ENCODE data around the gene FXYD7. TPM values are rescaled to one million over a fixed set of nuclear protein-coding genes. Genes with fewer than 3 reads are reported as not detected.

The FXYD7 gene
- total and polyA plus RNA-seq, 9 of the 15 experiments (the other 6 are each of a cell fraction or from before 2014, with no cell fraction given): 0.10 to 0.80 (median 0.31) TPM; not detected in 3

DNA sequence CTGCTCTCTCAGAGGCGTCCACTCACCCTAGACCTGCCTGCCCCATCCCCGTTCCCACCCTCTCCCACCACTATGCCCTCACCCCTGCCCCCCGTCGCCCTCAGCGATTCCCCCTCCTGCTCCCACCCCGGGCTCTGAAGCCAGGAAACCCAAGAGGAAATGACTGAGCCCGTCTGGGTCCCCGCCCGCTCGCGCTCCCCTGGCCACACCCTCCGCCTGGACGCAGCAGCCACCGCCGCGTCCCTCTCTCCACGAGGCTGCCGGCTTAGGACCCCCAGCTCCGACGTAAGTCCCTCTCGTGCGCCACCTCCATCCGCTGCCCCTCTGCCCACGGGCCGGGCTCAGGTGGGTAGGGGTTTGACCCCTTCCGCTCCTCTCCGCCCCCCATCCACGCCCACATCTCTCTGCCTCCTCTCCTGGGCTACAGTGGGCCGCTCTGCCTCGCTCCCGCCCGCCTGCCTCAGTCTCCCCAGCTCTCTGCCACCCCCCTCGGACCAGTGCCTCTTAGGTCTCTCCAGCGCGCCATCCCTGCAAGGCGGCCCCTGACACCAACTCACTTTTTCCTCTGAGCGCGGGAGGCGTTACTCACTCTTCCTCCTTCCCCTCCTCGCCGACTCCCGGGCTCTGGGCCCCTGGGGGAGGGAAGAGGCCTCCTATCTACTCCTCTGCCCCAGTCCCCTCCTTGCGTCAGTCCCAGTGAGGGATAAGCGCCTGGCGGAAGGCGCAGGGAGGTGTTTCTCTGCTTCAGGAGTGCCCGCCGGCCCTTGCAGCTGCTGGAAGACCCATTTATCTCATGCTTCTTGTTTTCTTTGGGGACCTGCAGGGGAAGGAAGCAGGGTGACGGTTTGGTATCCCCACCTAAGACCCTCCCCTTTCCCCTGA is 11.7 kb downstream of the FXYD7 start, which contains the start of gene FXYD5 (continued):
- TF ChIP-seq ZNF124 (CRISPR knock-in tag; IDR thresholded peaks at IDR 0.05): no peak
- TF ChIP-seq, protein P1, sequence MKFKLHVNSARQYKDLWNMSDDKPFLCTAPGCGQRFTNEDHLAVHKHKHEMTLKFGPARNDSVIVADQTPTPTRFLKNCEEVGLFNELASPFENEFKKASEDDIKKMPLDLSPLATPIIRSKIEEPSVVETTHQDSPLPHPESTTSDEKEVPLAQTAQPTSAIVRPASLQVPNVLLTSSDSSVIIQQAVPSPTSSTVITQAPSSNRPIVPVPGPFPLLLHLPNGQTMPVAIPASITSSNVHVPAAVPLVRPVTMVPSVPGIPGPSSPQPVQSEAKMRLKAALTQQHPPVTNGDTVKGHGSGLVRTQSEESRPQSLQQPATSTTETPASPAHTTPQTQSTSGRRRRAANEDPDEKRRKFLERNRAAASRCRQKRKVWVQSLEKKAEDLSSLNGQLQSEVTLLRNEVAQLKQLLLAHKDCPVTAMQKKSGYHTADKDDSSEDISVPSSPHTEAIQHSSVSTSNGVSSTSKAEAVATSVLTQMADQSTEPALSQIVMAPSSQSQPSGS (CRISPR knock-in tag; IDR thresholded peaks at IDR 0.05): no peak
- TF ChIP-seq U2AF2 (optimal IDR thresholded peaks at IDR 0.05; ENCODE audit: low read depth, low read length): no peak
- TF ChIP-seq ZNF699 (CRISPR knock-in tag; IDR thresholded peaks at IDR 0.05; ENCODE audit: insufficient replicate concordance): no peak
- TF ChIP-seq FIP1L1 (IDR thresholded peaks at IDR 0.05; ENCODE audit: low read depth, low read length, poor library complexity, severe bottlenecking): no peak
- TF ChIP-seq BRCA1 (IDR thresholded peaks at IDR 0.05): no peak
- TF ChIP-seq BRCA1 (CRISPR knock-in tag; IDR thresholded peaks at IDR 0.05): no peak
- no peak for TF ChIP-seq SAFB2 (IDR thresholded peaks at IDR 0.05; ENCODE audit: borderline replicate concordance, low read depth, low read length, severe bottlenecking)
- TF ChIP-seq FOXM1 (IDR thresholded peaks at IDR 0.05; ENCODE audit: low read depth): no peak
- 0 out of 2 replicates have a peak, but pooled peaks have one; percentile 37 for TF ChIP-seq FOXM1 (CRISPR knock-in tag; IDR thresholded peaks at IDR 0.05; ENCODE audit: low read depth)
- peak; percentile 68 for TF ChIP-seq CXXC5 (CRISPR knock-in tag; IDR thresholded peaks at IDR 0.05)
- no peak for TF ChIP-seq GATA2 (CRISPR knock-in tag; IDR thresholded peaks at IDR 0.05)
- TF ChIP-seq FOXJ3 (CRISPR knock-in tag; IDR thresholded peaks at IDR 0.05): no peak
- no peak for TF ChIP-seq TBL1XR1 (IDR thresholded peaks at IDR 0.05; ENCODE audit: low read length in 2 of 2)
- TF ChIP-seq, protein P2, sequence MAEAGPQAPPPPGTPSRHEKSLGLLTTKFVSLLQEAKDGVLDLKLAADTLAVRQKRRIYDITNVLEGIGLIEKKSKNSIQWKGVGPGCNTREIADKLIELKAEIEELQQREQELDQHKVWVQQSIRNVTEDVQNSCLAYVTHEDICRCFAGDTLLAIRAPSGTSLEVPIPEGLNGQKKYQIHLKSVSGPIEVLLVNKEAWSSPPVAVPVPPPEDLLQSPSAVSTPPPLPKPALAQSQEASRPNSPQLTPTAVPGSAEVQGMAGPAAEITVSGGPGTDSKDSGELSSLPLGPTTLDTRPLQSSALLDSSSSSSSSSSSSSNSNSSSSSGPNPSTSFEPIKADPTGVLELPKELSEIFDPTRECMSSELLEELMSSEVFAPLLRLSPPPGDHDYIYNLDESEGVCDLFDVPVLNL (CRISPR knock-in tag; IDR thresholded peaks at IDR 0.05; ENCODE audit: low read depth): no peak
- peak; percentile 70; the same call in 1 of the 2 replicates for TF ChIP-seq LEF1 (IDR thresholded peaks at IDR 0.05)
- TF ChIP-seq CHD4 (IDR thresholded peaks at IDR 0.05; ENCODE audit: insufficient read depth, insufficient replicate concordance, low read depth, low read length, poor library complexity, severe bottlenecking): no peak
- TF ChIP-seq, protein P3, sequence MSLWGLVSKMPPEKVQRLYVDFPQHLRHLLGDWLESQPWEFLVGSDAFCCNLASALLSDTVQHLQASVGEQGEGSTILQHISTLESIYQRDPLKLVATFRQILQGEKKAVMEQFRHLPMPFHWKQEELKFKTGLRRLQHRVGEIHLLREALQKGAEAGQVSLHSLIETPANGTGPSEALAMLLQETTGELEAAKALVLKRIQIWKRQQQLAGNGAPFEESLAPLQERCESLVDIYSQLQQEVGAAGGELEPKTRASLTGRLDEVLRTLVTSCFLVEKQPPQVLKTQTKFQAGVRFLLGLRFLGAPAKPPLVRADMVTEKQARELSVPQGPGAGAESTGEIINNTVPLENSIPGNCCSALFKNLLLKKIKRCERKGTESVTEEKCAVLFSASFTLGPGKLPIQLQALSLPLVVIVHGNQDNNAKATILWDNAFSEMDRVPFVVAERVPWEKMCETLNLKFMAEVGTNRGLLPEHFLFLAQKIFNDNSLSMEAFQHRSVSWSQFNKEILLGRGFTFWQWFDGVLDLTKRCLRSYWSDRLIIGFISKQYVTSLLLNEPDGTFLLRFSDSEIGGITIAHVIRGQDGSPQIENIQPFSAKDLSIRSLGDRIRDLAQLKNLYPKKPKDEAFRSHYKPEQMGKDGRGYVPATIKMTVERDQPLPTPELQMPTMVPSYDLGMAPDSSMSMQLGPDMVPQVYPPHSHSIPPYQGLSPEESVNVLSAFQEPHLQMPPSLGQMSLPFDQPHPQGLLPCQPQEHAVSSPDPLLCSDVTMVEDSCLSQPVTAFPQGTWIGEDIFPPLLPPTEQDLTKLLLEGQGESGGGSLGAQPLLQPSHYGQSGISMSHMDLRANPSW (CRISPR knock-in tag; IDR thresholded peaks at IDR 0.05): no peak
- TF ChIP-seq, protein P4, sequence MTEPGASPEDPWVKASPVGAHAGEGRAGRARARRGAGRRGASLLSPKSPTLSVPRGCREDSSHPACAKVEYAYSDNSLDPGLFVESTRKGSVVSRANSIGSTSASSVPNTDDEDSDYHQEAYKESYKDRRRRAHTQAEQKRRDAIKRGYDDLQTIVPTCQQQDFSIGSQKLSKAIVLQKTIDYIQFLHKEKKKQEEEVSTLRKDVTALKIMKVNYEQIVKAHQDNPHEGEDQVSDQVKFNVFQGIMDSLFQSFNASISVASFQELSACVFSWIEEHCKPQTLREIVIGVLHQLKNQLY (CRISPR knock-in tag; conservative IDR thresholded peaks at IDR 0.05): no peak
- TF ChIP-seq NR3C1 (CRISPR knock-in tag; IDR thresholded peaks at IDR 0.05): no peak
